ENCODE measurements around the gene LRRTM4. TPM values are rescaled to one million over a fixed set of nuclear protein-coding genes. Genes with fewer than 3 reads are reported as not detected.

The LRRTM4 gene
- polyA plus RNA-seq, 1 of the 3 experiments (the other 2 are of a cell fraction), result 0.10 TPM

DNA sequence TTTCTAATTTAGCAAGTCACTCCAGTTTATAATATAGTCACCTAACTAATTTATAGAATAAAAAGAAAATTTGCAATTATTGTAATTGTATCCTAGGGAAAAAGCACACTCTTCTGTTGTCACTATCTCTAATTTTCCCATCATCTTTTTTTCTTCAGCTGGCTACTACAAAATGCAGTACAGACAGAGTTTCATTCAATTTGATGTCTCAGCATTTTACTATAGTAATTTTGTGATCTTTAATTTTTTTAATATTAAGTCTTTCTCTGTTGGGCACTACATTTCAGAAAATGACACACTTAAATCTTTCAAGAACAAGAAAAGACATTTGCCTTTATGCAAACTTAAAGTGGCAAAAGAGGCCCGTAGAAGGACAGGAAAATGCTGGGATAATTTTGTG is 118.0 kb downstream of the LRRTM4 start:
- Histone ChIP-seq H3K27me3 (ENCODE audit: insufficient read depth) (no peaks in the 10 kb centered on the region), H3K9ac (no peak overlapping the region), H3K4me3 (ENCODE audit: low read depth in 2 of 2, low read length in 1 of 2) (no peak overlapping the region), H2AFZ (ENCODE audit: low read depth) (no peak overlapping the region), H3K79me2 (ENCODE audit: insufficient read depth) (no peaks in the 10 kb centered on the region), H3K4me1 (ENCODE audit: control insufficient read depth in 1 of 2, insufficient read depth in 2 of 2, low read depth in 1 of 2, low read length in 1 of 2) (no peaks in the 10 kb centered on the region; a peak in 2 of 4 replicates), H3F3A (replicated peaks; ENCODE audit: insufficient read depth) (no peaks in the 10 kb centered on the region), H3K4me2 (no peak overlapping the region), H3K27ac (ENCODE audit: low read depth in 2 of 2, low read length in 1 of 2) (no peak overlapping the region), H3K9me3 (no peaks in the 10 kb centered on the region), H3K9me2 (no peaks in the 10 kb centered on the region), H4K20me1 (ENCODE audit: insufficient read depth) (no peaks in the 10 kb centered on the region), H3K36me3 (replicated peaks in 1 of 2; ENCODE audit: control insufficient read depth in 1 of 2, insufficient read depth in 2 of 2, low read length in 1 of 2) (no peaks in the 10 kb centered on the region)
- CTCF ChIA-PET, result no interaction called here
- POLR2A ChIA-PET, result no interaction called here
- WGBS (ENCODE audit: low lambda C conversion rate), result 17% methylated on average over 1 of the region's 1 CpG
- no peak for DNase-seq
- TF ChIP-seq REST (IDR thresholded peaks at IDR 0.05; ENCODE audit: low read depth, low read length) (no peak), MAX (IDR thresholded peaks at IDR 0.05; ENCODE audit: low read depth) (no peak), USF1 (IDR thresholded peaks at IDR 0.05; ENCODE audit: borderline replicate concordance, low read depth) (no peak), MXI1 (IDR thresholded peaks at IDR 0.05; ENCODE audit: low read depth, low read length) (no peak), RCOR1 (IDR thresholded peaks at IDR 0.05; ENCODE audit: low read length) (no peak), POLR2AphosphoS5 (IDR thresholded peaks at IDR 0.05; ENCODE audit: low read depth, low read length) (no peak), RXRA (IDR thresholded peaks at IDR 0.05; ENCODE audit: borderline replicate concordance, low read depth) (no peak), PBX3 (IDR thresholded peaks at IDR 0.05) (no peak), EZH2phosphoT487 (IDR thresholded peaks at IDR 0.05; ENCODE audit: borderline replicate concordance, low read depth) (no peak), SMC3 (IDR thresholded peaks at IDR 0.05; ENCODE audit: low read depth, low read length) (no peak), FOSL2 (IDR thresholded peaks at IDR 0.05; ENCODE audit: borderline replicate concordance, low read depth) (no peak), GATA2 (CRISPR knock-in tag; IDR thresholded peaks at IDR 0.05) (no peak), TAF1 (IDR thresholded peaks at IDR 0.05; ENCODE audit: borderline replicate concordance, low read depth, low read length) (no peak), RFX5 (IDR thresholded peaks at IDR 0.05; ENCODE audit: low read length) (no peak), GABPA (IDR thresholded peaks at IDR 0.05; ENCODE audit: low read depth) (no peak)
- TF ChIP-seq, protein P1, sequence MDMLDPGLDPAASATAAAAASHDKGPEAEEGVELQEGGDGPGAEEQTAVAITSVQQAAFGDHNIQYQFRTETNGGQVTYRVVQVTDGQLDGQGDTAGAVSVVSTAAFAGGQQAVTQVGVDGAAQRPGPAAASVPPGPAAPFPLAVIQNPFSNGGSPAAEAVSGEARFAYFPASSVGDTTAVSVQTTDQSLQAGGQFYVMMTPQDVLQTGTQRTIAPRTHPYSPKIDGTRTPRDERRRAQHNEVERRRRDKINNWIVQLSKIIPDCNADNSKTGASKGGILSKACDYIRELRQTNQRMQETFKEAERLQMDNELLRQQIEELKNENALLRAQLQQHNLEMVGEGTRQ (IDR thresholded peaks at IDR 0.05; ENCODE audit: borderline replicate concordance, low read depth, low read length), result no peak

All from SK-N-SH (cell line).